Measurements from ENCODE around the gene SEMA3D.

DNA sequence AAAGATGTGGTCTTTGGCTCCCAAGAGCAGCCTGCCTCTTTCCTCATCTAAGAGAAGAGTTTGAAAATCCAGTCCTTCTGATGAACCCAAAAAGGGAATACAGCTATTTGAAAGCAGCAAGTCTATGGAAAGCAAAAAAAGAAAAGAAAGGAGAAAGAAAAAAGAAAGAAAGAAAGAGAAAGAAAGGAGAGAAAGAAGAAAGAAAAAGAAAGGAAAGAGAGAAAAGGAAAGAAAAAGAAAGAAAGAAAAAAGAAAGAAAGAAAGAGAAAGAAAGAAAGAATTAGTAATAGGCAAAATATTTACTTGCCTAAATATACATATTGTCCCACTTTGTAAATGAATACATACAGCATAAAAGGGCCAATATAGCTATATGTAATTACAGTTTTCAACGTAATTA, 89.0 kb downstream of the SEMA3D start:
- no peak for TF ChIP-seq POLR2A (IDR thresholded peaks at IDR 0.05)
- TF ChIP-seq, protein P1, sequence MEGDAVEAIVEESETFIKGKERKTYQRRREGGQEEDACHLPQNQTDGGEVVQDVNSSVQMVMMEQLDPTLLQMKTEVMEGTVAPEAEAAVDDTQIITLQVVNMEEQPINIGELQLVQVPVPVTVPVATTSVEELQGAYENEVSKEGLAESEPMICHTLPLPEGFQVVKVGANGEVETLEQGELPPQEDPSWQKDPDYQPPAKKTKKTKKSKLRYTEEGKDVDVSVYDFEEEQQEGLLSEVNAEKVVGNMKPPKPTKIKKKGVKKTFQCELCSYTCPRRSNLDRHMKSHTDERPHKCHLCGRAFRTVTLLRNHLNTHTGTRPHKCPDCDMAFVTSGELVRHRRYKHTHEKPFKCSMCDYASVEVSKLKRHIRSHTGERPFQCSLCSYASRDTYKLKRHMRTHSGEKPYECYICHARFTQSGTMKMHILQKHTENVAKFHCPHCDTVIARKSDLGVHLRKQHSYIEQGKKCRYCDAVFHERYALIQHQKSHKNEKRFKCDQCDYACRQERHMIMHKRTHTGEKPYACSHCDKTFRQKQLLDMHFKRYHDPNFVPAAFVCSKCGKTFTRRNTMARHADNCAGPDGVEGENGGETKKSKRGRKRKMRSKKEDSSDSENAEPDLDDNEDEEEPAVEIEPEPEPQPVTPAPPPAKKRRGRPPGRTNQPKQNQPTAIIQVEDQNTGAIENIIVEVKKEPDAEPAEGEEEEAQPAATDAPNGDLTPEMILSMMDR (IDR thresholded peaks at IDR 0.05), result no peak

Measured in esophagus squamous epithelium (tissue), 4 donors.